ENCODE measurements around the gene ALX4.

DNA sequence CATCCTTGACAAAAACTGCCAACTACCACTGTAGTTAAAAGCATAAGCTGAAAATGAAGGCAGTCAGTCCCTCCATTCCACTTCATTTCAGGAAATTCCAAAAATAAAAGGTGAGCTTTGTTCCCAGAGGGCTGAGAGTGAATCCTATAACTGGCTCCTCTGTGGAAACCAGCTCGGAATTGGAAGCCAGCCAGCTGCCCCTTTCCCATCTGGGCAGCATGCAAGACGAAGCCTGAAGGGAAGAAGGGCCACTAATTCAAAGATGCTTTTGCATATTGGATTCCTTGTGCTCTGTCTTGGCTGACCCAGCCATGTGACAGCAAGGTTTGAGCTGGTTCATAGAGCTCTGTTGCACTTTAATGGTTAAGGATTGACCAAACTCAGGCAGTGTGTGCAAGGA is 83.4 kb downstream of the ALX4 start:
- TF ChIP-seq, protein P1, sequence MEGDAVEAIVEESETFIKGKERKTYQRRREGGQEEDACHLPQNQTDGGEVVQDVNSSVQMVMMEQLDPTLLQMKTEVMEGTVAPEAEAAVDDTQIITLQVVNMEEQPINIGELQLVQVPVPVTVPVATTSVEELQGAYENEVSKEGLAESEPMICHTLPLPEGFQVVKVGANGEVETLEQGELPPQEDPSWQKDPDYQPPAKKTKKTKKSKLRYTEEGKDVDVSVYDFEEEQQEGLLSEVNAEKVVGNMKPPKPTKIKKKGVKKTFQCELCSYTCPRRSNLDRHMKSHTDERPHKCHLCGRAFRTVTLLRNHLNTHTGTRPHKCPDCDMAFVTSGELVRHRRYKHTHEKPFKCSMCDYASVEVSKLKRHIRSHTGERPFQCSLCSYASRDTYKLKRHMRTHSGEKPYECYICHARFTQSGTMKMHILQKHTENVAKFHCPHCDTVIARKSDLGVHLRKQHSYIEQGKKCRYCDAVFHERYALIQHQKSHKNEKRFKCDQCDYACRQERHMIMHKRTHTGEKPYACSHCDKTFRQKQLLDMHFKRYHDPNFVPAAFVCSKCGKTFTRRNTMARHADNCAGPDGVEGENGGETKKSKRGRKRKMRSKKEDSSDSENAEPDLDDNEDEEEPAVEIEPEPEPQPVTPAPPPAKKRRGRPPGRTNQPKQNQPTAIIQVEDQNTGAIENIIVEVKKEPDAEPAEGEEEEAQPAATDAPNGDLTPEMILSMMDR (conservative IDR thresholded peaks at IDR 0.05; ENCODE audit: low read depth in 2 of 2) = no peak
- TF ChIP-seq POLR2AphosphoS5 (IDR thresholded peaks at IDR 0.05; ENCODE audit: low read depth) = no peak
- TF ChIP-seq, protein P2, sequence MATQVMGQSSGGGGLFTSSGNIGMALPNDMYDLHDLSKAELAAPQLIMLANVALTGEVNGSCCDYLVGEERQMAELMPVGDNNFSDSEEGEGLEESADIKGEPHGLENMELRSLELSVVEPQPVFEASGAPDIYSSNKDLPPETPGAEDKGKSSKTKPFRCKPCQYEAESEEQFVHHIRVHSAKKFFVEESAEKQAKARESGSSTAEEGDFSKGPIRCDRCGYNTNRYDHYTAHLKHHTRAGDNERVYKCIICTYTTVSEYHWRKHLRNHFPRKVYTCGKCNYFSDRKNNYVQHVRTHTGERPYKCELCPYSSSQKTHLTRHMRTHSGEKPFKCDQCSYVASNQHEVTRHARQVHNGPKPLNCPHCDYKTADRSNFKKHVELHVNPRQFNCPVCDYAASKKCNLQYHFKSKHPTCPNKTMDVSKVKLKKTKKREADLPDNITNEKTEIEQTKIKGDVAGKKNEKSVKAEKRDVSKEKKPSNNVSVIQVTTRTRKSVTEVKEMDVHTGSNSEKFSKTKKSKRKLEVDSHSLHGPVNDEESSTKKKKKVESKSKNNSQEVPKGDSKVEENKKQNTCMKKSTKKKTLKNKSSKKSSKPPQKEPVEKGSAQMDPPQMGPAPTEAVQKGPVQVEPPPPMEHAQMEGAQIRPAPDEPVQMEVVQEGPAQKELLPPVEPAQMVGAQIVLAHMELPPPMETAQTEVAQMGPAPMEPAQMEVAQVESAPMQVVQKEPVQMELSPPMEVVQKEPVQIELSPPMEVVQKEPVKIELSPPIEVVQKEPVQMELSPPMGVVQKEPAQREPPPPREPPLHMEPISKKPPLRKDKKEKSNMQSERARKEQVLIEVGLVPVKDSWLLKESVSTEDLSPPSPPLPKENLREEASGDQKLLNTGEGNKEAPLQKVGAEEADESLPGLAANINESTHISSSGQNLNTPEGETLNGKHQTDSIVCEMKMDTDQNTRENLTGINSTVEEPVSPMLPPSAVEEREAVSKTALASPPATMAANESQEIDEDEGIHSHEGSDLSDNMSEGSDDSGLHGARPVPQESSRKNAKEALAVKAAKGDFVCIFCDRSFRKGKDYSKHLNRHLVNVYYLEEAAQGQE (IDR thresholded peaks at IDR 0.05; ENCODE audit: unreplicated experiment) = no peak
- TF ChIP-seq EZH2 (IDR thresholded peaks at IDR 0.05; ENCODE audit: low read depth, unreplicated experiment) = no peak
- no peak for TF ChIP-seq STAT1 (IDR thresholded peaks at IDR 0.05; ENCODE audit: unreplicated experiment)
- TF ChIP-seq ZNF331 (CRISPR knock-in tag; IDR thresholded peaks at IDR 0.05; ENCODE audit: low read depth) = no peak
- no peak for TF ChIP-seq EZH2phosphoT487 (IDR thresholded peaks at IDR 0.05; ENCODE audit: unreplicated experiment)

All from GM23338 (cell line).